Transverse colon (tissue), 4 donors: ENCODE results near the gene SLC35A4.

Experiments
- CTCF ChIP-seq, 5 experiments: fragments of 200-600 bp in 3 of 5; fragments of 450-650 bp in 2 of 5; sonication (generic) in 3 of 5; IDR thresholded peaks; 1 replicate in 2 of 5; 2 replicates in 3 of 5; pipeline ENCODE4 v1.5.1; 2016 to 2017; ENCODE audit warnings: antibody characterized with exemption in 5 of 5, inconsistent platforms in 3 of 5, mild to moderate bottlenecking in 2 of 5, moderate library complexity in 1 of 5
- EP300 ChIP-seq: sonication (generic); formaldehyde crosslinking; IDR thresholded peaks from one replicate; pipeline ENCODE4 v1.6.1; 2017; ENCODE audit warnings: antibody characterized with exemption, low read depth
- POLR2A ChIP-seq: fragments of 450-650 bp; IDR thresholded peaks from one replicate; pipeline ENCODE4 v1.6.1; 2016; ENCODE audit warnings: antibody characterized with exemption, mild to moderate bottlenecking, moderate library complexity
- POLR2AphosphoS5 ChIP-seq, 3 donors: sonication (generic); formaldehyde crosslinking; IDR thresholded peaks; one replicate each; pipeline ENCODE4 v1.6.1; 2016; ENCODE audit warnings: antibody characterized with exemption in 3 of 3

- TF ChIP-seq CTCF (IDR thresholded peaks at IDR 0.05) (no peak), EP300 (no peak), POLR2A (no peak), POLR2AphosphoS5 (IDR thresholded peaks at IDR 0.05) (no peak)
These were observed 2.0 kb downstream of the SLC35A4 start for GRCh38 chr5:140566665-140567064.
